NCI-H1436 (cell line): ENCODE measurements around the gene PBOV1.

ENCODE experiments used
- DNase-seq: peaks from one replicate; lab custom pipeline; 2025; lab: John Stamatoyannopoulos, UW

PBOV1 gene

DNA sequence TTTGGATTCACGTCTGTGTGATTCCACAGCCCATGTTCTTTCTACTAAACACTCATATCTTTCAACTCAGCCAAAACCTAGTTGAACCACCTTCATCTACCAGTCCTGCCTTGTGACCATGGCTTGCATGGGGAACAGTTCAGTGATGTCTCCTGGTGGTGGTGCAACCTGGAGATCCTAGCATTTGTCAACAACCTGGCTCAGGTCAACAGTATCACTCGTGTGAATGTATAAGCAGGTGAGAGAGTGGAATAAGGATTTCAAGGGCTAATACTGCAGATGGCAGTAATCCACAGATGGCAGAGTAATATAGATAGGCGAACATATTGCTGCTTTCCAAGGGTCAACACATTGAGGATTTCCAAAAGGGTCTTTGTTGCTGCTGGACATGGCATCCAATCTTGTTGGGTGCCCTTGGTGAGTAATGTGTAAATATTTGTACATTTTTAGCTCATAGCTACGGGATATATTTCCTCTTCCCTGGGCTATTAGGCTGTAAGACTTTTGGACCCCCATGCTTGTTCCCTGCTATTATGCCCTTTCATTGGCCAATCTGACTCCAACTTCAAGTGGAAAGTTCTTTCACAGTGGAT, 13.4 kb downstream of the PBOV1 start:
- DNase-seq, result no peak

DNA sequence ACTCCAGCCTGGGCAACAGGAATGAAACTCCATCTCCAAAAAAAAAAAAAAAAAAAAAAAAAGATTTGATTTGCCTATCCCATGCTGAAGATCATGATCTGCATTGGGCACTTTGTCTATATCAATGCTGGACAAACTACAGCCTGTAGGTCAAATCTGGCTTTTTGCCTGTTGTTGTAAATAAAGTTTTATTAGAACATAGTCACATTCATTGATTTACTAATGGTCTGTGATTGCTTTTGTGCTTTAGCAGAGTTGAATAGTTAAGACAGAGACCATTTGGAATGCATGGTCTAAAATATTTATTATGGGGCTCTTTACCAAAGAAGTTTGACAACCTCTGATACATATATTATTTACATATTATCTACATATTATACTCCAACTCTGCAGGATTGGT, 14.0 kb downstream of the PBOV1 start:
- no peak for DNase-seq

DNA sequence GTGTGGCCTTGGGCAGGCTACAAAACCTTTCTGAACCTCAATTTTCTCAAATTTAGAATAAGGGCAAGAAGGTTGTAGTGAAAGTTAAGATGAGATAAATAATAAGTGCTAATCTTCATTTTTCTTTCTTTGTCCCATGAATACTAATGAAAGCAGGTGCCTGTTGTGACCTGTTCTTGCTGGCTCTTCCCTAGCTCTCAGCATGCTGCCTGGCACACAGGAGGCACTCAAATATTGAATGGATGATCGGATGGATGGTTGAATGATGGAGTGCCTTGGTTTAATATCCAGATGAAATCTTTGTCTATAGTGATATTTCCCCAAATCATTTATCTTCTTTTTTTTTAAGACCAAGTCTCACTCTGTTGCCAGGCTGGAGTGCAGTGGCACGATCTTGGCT, 15.0 kb downstream of the PBOV1 start:
- DNase-seq, result no peak

DNA sequence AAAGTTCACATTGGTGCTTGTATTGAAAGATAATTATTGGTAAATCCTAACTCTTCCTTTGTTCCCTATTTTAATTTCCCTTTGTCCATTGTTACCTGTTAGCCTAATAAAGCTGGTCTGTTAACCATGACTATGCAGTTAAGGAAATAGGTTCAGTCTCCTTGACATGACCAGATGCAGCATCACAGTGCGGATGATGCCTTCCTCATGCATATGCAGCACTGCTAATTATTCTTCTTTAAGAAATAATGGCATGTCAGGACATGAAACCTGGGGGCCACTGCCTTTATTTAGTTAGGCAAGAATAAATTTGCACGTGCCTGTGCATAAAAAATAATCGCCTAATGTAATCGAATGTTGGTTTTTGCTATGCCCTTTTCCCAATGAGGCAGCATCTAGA, 16.5 kb downstream of the PBOV1 start:
- no peak for DNase-seq

DNA sequence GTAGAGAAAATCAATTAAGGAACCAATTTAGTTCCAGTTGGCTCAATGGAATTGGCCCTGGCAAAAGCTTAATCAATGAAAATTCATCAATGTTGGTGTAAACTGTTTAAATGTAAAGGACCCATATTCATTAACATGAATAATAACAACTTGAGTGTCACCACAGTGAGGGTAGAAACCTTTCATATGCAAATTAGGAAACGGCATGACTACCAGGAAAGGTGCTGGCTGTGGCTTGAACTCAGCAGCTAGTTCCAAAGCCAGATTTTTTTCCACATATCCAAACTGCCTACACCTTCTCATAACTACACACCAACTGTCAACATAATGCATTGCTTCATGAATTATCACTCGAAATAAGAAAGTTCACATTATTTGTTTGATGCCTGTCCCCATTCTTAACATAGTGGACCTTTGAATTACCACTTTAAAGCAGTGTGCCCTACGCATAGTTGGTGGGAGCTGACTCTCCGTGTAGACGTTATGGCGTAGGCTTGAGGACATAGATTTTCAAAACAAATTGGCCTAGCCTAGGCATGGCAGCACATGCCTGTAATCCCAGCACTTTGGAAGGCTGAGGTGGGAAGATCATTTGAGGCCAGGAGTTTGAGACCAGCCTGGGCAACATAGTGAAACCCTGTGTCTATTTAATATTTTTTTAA, 19.7 kb downstream of the PBOV1 start:
- no peak for DNase-seq

DNA sequence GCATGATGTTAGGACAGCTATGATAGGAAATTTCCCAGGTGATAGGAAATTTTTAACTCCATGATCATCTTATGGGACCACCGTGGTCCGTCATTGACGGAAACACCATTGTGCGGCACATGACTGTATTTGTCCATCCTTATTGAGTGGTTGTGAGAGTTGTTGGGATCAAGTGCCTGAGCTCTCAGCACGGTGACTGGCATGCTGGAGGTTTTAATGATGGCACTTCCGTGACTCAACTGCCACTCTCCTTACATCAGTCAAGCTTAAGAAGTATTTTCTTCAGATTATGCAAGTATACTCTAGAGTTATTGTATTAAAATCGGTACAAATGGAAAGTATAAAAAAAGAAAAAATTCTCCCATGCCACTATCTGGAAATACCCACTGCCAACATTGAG, 20.7 kb downstream of the PBOV1 start:
- no peak for DNase-seq

DNA sequence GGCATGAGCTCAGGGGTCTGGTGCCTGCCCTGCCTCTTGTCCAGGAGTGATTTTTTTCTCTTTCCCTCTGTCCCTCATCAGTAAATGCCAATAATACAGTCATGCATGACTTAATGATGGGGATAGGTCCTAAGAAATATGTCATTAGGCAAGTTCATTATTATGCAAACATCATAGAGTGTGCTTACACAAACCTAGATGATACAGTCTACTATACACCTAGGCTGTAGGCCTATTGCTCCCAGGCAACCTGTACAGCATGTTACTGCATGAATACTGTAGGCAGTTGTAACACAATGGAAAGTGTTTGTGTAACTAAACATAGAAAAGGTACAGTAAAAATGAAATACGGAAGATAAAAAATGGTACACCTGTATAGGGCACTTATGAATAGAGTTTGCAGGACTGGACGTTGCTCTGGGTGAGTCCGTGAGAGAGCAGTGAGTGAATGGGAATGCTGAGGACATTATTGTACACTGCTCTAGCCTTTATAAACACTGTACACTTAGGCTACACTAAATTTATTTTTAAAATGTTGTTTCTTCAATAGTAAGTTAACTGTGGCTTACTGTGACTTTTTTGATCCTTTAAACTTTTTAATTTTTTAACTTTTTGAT, 22.1 kb downstream of the PBOV1 start:
- DNase-seq, result no peak

DNA sequence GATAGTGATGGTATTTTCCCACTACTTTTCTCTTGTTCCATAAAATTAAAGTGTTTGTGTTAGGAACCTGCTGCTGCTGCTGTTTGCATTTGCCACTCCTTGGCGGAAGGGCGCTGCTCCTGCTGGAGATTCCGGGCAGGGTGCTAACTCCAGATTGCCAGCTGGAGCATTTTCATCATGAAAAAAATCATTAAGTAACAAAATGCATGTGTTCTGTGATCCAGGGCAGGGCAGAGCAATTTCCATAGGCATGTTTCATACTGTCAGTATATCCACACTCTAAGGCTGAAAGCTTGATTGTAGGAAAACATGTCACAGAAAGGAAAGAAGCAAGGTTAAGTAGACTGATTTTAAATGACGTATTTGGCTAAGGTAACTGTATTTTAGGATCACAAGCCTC, 24.0 kb downstream of the PBOV1 start:
- no peak for DNase-seq

DNA sequence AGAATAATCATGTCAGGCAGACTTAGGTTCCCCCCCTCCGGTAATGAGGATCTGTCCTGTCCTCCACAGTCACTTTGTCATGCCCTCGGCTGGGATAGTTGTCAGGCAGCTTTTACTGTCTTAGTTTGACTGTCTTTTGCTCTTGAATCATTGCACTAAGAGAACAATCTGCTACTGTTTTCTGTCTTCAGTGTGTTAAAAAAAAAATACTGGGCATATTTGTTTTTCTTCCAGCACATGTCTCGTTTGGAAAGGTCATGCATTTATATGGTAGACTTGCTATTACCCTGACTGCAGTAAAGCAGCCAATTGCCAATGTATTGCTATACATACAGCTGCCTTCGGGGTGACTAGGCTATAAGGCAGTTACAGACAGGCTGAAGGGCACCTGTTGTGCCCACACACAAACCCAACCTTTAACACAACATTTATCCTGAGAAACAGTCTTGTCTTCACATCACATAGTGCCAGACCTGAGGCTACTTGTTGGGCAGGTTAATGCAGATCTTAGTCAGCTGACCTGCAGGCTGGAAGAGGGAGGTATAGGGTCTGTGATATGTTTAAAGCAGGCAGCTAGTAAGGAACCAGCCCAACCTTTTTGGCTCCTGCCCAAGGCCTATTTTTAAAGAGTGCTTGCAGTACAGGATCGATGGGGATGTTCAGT, 29.9 kb downstream of the PBOV1 start:
- DNase-seq, result no peak

DNA sequence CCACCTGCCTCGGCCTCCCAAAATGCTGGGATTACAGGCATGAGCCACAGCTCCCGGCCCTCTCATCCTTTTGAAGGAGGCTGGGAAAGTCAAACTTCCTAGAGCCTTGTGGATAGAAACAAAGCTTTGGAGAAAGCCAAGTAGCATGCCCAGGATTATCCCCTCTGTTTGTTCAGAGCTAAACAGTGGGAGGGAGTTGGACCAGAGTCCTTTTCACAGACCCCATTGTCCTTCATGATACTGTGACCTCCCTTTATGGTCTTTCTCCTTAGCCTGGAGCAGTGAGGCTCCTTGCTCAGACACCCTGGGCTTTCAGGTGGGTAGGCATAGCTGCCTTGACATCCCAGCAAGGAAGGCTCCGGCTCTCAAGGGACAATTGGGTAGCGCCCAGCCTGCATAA, 31.1 kb downstream of the PBOV1 start:
- no peak for DNase-seq

DNA sequence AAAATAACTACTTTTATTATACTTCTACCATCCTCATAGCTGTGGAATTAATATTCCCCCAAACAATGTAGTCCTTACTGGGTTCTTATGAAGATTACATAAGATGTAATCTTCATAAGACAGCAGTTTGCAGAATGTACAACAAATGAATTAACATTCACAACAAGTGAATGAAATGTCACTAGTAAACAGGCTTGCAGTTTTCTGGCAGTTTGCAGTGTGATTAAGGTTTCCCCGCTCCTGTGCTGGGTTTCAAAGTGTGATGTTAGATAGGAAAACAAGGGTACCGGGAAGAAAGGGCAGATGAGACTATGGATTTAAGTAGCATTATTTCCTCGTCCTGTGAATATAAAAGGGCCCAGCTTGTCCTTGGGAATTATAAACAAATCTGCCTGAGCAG, 34.1 kb downstream of the PBOV1 start:
- no peak for DNase-seq

DNA sequence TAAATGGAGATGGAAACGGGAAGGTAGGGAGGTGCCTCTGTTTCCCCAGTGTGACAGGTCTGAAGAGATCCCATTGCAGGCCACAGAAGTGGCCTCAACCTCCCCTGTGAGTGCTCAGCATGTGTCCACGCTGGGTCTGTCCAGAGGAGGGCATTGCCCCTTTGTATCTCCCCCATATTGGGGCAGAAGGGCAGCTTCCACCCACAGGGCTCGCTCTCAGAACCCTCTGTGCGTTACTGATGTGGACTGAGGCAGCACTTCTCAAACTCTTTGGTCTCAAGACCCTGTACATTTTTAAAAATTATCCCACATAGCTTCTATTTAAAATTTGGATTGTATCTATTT, 34.5 kb downstream of the PBOV1 start:
- DNase-seq, result no peak

DNA sequence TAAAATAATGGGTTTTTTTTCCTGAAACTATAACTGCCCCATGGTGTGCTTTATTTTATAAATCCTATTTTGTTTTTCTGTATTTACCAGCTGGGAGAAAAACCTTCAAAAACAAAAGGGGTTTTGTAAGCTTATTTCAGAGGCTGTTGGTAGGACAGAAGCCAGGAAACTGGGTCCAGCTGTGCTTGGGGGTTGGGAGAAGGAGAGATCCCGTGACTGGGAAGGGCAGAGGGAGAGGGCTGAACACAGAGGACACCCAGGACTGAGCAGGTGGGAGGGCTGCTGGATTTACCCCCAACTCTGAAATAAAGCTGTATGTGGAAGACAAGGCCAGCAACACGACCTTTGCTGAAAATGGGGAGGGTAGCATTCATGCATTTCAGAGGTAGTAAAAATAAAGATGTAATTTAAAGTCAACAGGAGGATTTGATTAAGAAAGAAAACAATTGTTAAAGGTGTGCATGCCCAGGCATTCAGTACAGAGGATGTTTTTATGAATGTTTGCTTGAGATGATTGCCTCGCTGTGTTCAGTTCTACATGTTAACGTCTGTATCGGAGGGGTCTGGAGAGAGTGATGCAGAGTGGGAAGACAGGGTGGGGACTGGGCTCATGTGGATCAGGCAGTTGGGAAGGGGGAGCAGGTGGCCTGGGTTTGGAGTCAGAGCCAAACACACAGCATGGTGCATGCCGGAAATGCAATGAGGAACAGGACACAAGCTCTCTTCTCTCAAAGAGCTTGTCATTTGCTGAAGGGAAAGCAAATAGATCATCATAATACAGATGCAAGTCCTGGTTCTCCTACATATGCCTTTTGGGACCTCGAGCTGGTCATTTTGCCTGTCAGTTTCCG, 35.1 kb downstream of the PBOV1 start:
- DNase-seq, result no peak

DNA sequence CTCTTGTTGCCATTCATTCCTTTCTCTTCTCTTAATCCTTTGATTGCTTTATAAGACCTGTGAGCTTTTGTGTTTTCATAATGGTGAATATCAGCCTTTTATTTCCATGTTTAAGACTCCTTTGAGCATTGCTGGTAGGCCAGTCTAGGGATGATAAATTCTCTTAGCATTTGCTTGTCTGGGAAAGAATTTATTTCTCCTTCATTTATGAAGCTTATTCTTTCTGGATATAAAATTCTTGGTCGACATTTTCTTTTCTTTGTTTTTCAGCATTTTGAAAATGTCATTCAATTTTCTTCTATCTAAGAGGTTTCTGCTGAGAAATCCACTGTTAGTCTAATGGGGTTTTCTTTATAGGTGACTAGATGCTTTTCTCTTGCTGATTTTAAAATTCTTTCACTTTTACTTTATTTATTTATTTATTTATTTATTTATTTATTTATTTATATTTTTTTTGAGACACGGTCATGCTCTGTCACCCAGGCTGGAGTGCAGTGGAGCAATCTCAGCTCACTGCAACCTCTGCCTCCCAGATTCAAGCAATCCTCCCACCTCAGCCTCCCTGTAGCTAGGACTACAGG, 41.5 kb downstream of the PBOV1 start:
- DNase-seq, result no peak

DNA sequence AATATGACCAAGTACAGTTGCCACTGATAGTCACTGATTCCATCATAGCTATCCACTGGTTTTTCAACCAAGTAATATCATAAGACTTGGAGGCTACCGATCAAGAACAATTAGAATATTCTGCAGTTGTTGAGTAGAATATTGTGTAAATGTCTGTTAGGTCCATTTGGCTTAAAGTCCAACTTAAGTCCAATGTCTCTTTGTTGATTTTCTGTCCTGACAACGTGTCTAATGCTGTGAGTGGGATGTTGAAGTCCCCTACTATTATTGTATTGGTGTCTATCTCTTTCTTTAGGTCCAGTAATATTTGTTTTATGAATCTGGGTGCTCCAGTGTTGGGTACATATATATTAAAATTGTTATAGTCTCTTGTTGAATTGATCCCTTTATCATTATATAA, 42.7 kb downstream of the PBOV1 start:
- no peak for DNase-seq
